DND-41 (cell line): ENCODE data around the gene SLC11A2.

ENCODE experiments used
- CTCF ChIP-seq: IDR thresholded peaks from 2 replicates; pipeline ENCODE4 v1.5.1; 2012; ENCODE audit warnings: borderline replicate concordance, low read length, moderate library complexity, mild to moderate bottlenecking; ENCODE audit not compliant: poor library complexity, severe bottlenecking; ENCODE audit errors: extremely low read depth
- EZH2 ChIP-seq: IDR thresholded peaks from 3 replicates; pipeline ENCODE4 v1.6.1; 2012; ENCODE audit warnings: borderline replicate concordance, low read depth, mild to moderate bottlenecking, moderate library complexity, low read length, inconsistent platforms; ENCODE audit not compliant: severe bottlenecking

- TF ChIP-seq CTCF (no peak), EZH2 (no peak)
Measured at GRCh38 chr12:50955288-50955687, 70.9 kb downstream of the SLC11A2 start.
